ENCODE measurements around the gene RPS23.

DNA sequence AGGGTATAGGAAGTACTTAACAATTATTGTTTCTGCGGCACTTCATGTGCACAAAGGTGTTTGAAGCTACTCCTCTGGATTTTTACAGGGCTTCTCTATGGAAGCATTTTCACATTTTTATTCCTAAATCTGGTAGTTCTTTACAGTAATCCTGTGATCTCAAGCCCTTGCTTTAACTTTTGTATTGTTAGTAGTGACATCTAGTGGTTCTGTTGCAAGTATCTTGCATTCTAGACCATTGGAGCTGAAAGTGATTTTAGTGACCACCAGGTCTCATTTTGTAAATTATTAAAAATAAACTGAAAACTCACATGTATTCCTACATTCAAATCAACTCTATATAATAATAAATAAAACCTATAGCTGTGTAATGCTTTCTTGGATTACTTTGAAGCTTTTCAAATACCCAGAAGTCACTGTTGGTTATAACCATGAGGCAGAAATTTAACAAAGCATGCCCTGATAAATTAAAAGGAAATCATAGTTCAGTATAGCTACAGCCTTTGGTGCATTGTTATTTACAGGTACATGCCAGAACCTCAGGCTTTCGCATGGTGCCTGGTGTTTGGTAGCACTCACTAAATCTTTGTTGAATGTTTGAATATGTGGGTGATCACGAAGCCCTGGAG lies 18.9 kb downstream of the RPS23 start:
- TF ChIP-seq, protein P1, sequence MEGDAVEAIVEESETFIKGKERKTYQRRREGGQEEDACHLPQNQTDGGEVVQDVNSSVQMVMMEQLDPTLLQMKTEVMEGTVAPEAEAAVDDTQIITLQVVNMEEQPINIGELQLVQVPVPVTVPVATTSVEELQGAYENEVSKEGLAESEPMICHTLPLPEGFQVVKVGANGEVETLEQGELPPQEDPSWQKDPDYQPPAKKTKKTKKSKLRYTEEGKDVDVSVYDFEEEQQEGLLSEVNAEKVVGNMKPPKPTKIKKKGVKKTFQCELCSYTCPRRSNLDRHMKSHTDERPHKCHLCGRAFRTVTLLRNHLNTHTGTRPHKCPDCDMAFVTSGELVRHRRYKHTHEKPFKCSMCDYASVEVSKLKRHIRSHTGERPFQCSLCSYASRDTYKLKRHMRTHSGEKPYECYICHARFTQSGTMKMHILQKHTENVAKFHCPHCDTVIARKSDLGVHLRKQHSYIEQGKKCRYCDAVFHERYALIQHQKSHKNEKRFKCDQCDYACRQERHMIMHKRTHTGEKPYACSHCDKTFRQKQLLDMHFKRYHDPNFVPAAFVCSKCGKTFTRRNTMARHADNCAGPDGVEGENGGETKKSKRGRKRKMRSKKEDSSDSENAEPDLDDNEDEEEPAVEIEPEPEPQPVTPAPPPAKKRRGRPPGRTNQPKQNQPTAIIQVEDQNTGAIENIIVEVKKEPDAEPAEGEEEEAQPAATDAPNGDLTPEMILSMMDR (conservative IDR thresholded peaks at IDR 0.05; ENCODE audit: low read length) = peak; percentile 85
- no peak for TF ChIP-seq EZH2phosphoT487 (IDR thresholded peaks at IDR 0.05; ENCODE audit: borderline replicate concordance, low read depth, low read length)
